ENCODE results near the gene ATP8B4. TPM values are rescaled to one million over a fixed set of nuclear protein-coding genes. Genes with fewer than 3 reads are reported as not detected.

ATP8B4 gene
- total RNA-seq, 2 experiments from 2014 or later = 25.0 to 30.3 TPM

DNA sequence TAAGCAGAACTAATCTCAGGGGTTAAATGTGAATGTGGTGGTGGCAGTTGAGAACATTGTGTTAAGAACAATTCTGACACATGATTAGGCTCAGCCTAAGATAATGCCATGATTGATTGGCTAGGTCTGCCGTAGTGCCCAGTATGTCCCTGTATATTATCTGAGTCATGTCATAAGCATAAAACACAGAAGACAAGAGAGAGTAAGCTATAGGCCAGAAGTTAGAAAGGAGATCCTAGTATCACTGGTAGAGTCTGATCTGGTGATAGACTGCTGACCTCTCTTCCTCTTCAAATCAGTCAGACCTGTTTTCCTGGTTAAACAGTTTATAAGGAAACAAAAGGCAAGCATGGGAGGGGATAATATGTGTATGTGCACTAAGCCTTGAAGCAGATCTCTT, 30.1 kb upstream of the ATP8B4 start:
- H3K27me3 Mint-ChIP-seq = peaks cover 2% of the 10 kb centered on the region
- POLR2A ChIA-PET = no interaction called here
- H3K9me3 Mint-ChIP-seq = no peaks in the 10 kb centered on the region
- peaks cover 2% of the 10 kb centered on the region for H3K36me3 Mint-ChIP-seq
- H3K4me3 Mint-ChIP-seq = no peak overlapping the region
- DNase-seq (no peak), ATAC-seq (ENCODE audit: low read depth) (no peak)
- peaks cover 23% of the 10 kb centered on the region for H3K4me1 Mint-ChIP-seq
- H3K27ac Mint-ChIP-seq = no peak overlapping the region

DNA sequence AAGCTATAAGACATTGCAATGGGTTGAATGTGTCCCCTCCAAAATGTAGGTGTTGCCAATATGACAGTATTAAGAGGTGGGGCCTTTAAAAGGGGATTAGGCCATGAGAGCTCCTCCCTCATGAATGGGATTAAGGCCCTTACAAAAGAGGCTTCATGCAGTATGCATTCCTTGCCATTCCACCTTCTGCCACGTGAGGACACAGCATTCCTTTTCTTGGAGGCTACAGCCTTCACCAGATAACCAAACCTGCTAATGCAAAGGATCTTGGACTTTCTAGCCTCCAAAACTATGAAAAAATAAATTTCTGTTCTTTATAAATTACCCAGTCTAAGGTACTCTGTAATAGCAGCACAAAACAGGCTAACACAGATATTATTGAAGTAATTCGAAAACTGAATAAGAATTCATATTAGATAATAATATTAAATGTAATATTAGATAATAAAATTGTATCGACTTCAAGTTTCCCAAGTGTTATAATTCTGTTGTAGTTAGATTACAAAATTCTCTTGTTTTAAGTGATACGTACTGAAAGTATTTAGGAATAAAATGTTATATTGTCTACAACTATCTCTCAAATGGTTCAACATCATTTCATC, 29.4 kb upstream of the ATP8B4 start:
- H3K36me3 Mint-ChIP-seq = peaks cover 4% of the 10 kb centered on the region
- DNase-seq (no peak), ATAC-seq (ENCODE audit: low read depth) (no peak)
- peaks cover 2% of the 10 kb centered on the region for H3K27me3 Mint-ChIP-seq
- POLR2A ChIA-PET = no interaction called here
- no peaks in the 10 kb centered on the region for H3K9me3 Mint-ChIP-seq
- no peak overlapping the region for H3K27ac Mint-ChIP-seq
- no peak overlapping the region for H3K4me3 Mint-ChIP-seq
- peaks cover 26% of the 10 kb centered on the region for H3K4me1 Mint-ChIP-seq

DNA sequence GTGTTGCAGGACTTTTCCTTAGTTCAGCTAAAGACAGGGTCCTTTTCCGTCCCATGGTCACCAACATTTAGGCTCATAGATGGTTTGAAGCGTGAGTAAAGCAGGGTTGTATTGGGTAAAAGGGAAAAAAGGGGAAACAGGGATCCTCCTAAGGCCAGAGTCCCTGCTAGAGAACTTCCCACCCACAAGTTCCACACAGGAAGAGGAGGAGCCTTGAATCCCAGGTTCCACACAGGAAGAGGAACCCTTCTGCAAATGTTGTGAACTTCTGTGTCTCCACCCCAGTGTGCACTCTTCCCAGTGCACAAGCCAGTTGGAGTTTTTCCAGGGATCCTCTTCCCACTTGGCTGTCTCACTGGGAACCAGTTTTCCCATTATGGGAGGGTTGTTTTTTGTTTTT, 27.6 kb upstream of the ATP8B4 start:
- POLR2A ChIA-PET = no interaction called here
- Mint-ChIP-seq H3K27ac (no peak overlapping the region), H3K36me3 (peaks cover 7% of the 10 kb centered on the region), H3K27me3 (peaks cover 2% of the 10 kb centered on the region), H3K4me3 (no peak overlapping the region), H3K9me3 (no peaks in the 10 kb centered on the region), H3K4me1 (peaks cover 28% of the 10 kb centered on the region)
- DNase-seq = no peak
- ATAC-seq (ENCODE audit: low read depth) = no peak

DNA sequence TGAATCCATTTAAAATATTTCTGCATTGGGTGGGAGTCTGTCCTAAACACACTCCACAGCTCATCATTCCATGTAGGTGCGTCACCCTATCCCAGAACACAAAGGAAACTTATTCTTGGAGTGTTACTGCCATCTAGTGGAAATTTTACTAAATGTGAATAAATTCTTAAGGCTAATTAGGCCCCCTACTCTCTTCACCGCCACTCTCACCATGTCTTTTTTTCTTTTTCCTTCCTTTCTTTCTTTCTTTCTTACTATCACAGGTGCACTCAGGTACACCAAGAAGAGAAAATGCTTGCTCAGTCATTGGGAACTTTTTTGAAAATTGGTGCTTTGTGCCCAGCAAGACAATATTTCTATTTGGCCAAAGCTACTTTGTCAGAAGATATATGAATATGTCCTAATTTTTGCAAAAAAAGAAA, 26.4 kb upstream of the ATP8B4 start:
- no peak overlapping the region for H3K27ac Mint-ChIP-seq
- no peak overlapping the region for H3K4me3 Mint-ChIP-seq
- POLR2A ChIA-PET = interaction anchor here (0.7 kb wide), 1 partner anchor 957 kb away, joined by 5 read pairs; no protein-coding TSS in a partner anchor
- H3K9me3 Mint-ChIP-seq = no peaks in the 10 kb centered on the region
- peaks cover 29% of the 10 kb centered on the region for H3K4me1 Mint-ChIP-seq
- H3K27me3 Mint-ChIP-seq = no peaks in the 10 kb centered on the region
- H3K36me3 Mint-ChIP-seq = peaks cover 10% of the 10 kb centered on the region
- ATAC-seq (ENCODE audit: low read depth) (peak; percentile 42), DNase-seq (no peak)

DNA sequence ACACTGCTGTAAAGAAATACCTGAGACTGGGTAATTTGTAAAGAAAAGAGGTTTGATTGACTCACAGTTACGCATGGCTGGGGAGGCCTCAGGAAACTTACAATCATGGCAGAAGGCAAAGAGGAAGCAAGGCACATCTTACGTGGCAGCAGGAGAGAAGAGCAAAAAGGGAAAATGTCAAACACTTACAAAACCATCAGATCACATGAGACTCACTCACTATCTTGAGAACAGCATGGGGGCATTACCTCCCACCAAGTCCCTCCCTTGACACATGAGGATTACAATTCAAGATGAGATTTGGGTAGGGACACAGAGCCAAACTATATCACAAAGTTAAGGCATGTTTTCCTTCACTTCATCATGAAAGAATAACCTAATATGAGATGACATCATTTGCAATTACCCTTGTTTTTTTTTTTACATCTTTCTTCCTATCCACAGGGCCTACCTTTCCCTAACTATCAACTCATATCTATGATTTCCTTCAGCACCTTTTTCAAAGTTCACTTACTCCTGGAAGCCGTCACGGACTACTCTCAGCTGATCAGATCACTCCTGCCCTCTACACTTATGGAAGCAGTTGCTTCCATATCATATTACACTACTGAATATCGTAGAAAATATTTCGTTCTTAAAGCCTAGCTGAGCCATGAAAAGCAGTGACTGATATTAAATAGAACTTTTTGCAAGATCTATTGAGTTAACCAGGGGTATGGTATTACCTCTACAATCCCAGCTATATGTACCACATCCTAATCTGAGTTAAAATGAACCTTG, 25.5 kb upstream of the ATP8B4 start:
- no peaks in the 10 kb centered on the region for H3K9me3 Mint-ChIP-seq
- H3K27me3 Mint-ChIP-seq = no peaks in the 10 kb centered on the region
- POLR2A ChIA-PET = no interaction called here
- no peak overlapping the region for H3K27ac Mint-ChIP-seq
- H3K4me3 Mint-ChIP-seq = no peak overlapping the region
- DNase-seq = no peak
- ATAC-seq (ENCODE audit: low read depth) = no peak
- peaks cover 24% of the 10 kb centered on the region for H3K4me1 Mint-ChIP-seq
- peaks cover 10% of the 10 kb centered on the region for H3K36me3 Mint-ChIP-seq

DNA sequence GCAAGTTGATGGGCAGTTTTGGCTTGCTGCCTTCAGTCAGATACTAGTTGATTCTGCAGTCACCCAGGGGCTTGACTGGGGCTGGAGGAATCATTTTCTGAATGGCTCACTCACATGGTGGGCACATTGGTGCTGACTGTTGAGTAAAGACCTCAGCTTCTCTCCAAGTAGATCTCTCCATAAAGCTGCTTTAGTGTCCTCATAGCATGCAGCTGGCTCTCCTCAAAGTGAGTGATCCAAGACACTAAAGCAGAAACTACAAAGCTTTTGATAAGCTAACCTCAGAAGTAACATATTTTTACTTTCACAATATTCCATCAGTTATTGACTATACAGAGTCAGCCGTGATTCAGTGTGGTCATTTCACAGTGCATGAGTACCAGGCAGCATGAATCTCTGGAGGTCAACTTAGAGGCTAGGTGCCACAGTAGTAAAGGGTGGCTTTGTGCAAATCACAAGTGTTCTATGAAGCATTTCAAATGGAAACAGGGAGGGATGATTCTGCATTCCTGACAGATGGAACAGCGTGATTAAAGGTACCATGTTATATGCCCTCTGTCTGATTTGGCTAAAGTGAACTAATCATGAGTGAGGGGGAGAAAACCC, 24.3 kb upstream of the ATP8B4 start:
- H3K27me3 Mint-ChIP-seq = no peaks in the 10 kb centered on the region
- no peak overlapping the region for H3K27ac Mint-ChIP-seq
- H3K36me3 Mint-ChIP-seq = peaks cover 11% of the 10 kb centered on the region
- ATAC-seq (ENCODE audit: low read depth) (no peak), DNase-seq (no peak)
- no peak overlapping the region for H3K4me3 Mint-ChIP-seq
- H3K4me1 Mint-ChIP-seq = peaks cover 25% of the 10 kb centered on the region
- POLR2A ChIA-PET = no interaction called here
- no peaks in the 10 kb centered on the region for H3K9me3 Mint-ChIP-seq

DNA sequence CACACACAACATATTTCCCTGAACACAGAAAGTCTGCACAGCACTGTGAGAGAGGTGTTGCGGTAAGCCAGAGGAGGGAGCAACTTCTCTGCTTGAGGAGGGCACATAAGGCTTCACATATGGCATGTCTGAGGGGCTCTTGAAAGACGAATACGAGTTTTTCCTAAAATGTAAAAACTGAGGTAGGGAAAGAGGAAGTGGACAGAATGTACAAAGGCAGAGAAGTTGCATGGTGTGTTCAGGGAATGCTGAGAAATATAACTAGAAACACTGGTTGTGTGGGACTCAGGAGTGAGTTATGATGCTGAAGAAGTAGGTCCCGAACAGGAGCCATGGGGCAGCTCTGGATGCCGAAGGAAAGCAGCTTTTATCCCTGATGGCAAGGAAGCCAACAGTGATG, 22.8 kb upstream of the ATP8B4 start:
- Mint-ChIP-seq H3K4me3 (no peak overlapping the region), H3K36me3 (peaks cover 11% of the 10 kb centered on the region), H3K27me3 (no peaks in the 10 kb centered on the region), H3K27ac (no peak overlapping the region), H3K4me1 (peaks cover 38% of the 10 kb centered on the region), H3K9me3 (no peaks in the 10 kb centered on the region)
- POLR2A ChIA-PET = no interaction called here
- ATAC-seq (ENCODE audit: low read depth) (no peak), DNase-seq (no peak)

DNA sequence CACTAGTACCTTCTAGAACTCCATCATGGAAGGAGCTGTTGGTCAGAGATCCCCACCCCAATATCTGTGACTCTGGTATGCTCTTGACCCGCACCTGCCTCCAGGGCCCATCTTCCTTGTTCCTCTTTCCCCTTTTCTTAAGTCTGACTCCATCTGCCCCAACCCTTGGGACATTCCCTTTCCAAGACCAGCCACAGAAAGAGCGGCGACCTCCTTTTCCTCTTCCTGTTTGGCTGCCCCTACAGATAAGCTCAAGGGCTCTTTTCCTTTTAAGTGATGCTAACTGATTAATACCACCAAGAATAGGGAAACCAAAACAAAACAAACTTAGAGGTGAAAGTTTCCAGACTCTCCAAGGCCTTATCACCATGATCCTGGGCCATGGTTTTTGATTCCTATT, 21.9 kb upstream of the ATP8B4 start:
- no peak for DNase-seq
- no peak for ATAC-seq (ENCODE audit: low read depth)
- Mint-ChIP-seq H3K4me3 (no peak overlapping the region), H3K36me3 (peaks cover 11% of the 10 kb centered on the region), H3K27ac (no peak overlapping the region), H3K4me1 (peaks cover 33% of the 10 kb centered on the region), H3K9me3 (no peaks in the 10 kb centered on the region), H3K27me3 (no peaks in the 10 kb centered on the region)
- POLR2A ChIA-PET = no interaction called here

DNA sequence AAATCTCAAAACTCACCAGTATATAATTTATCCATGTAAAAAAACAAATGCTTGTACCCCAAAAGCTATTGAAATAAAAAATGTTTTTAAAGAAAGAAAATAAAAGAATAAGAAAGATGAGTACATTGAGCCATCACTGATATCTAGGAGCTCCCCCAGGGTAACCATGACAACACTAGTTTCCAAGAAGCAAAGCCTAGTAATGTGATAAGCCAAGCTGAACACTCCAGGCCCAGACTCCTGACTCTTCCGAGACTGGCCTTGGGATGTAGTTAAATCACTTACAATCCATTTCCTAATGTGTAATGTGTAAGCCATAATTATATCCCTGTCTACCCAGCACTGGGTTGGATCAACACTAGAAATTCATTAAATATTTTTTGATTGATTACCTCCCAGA, 21.1 kb upstream of the ATP8B4 start:
- no peak for DNase-seq
- no peak overlapping the region for H3K27ac Mint-ChIP-seq
- ATAC-seq (ENCODE audit: low read depth) = no peak
- H3K4me1 Mint-ChIP-seq = peaks cover 39% of the 10 kb centered on the region
- H3K36me3 Mint-ChIP-seq = peaks cover 11% of the 10 kb centered on the region
- POLR2A ChIA-PET = no interaction called here
- H3K27me3 Mint-ChIP-seq = no peaks in the 10 kb centered on the region
- no peak overlapping the region for H3K4me3 Mint-ChIP-seq
- H3K9me3 Mint-ChIP-seq = no peaks in the 10 kb centered on the region

DNA sequence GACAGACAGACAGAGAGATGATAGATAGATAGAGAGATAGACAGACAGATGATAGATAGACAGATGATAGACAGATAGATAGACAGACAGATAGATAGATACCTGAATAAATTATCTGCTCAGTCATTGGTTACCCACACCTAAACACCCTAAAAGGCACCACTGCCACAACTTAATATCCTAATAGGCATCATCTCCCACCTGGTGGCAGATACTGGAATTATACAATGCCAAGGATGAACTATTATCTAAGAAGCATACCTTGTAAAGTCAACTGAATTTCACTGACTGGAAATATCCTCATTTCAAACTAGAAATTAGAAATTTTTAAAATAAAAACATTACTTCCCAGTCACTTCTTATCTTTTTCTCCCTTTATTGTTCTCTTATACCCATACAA, 19.4 kb upstream of the ATP8B4 start:
- no peak for ATAC-seq (ENCODE audit: low read depth)
- POLR2A ChIA-PET = no interaction called here
- H3K27ac Mint-ChIP-seq = no peak overlapping the region
- peaks cover 7% of the 10 kb centered on the region for H3K36me3 Mint-ChIP-seq
- peaks cover 38% of the 10 kb centered on the region for H3K4me1 Mint-ChIP-seq
- no peak for DNase-seq
- H3K4me3 Mint-ChIP-seq = no peak overlapping the region
- no peaks in the 10 kb centered on the region for H3K9me3 Mint-ChIP-seq
- H3K27me3 Mint-ChIP-seq = no peaks in the 10 kb centered on the region

DNA sequence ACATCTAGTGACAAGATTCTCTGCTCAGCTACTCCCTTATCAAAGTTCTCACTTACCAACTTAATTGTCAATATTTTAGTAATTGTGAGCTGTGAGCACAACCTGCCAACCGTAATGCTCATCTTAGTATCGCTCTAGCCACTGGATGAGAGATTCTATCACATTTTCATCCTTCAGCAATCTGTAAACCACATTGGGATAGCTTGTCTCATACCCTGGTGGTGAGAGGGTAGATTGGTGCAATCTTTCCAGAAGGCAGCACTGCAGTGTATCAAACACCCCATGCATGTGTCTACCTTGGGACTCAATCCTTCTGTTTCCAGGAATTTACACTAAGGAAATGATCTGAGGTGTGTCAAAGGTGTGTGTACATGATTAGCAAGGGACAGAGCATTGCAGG, 18.9 kb upstream of the ATP8B4 start:
- Mint-ChIP-seq H3K36me3 (peaks cover 7% of the 10 kb centered on the region), H3K27ac (no peak overlapping the region), H3K27me3 (no peaks in the 10 kb centered on the region), H3K4me3 (no peak overlapping the region), H3K9me3 (no peaks in the 10 kb centered on the region), H3K4me1 (peaks cover 38% of the 10 kb centered on the region)
- no peak for ATAC-seq (ENCODE audit: low read depth)
- POLR2A ChIA-PET = interaction anchor here (1.4 kb wide), 1 partner anchor 18 kb away, joined by 9 read pairs; the partner anchor contains the start of gene ATP8B4
- no peak for DNase-seq

DNA sequence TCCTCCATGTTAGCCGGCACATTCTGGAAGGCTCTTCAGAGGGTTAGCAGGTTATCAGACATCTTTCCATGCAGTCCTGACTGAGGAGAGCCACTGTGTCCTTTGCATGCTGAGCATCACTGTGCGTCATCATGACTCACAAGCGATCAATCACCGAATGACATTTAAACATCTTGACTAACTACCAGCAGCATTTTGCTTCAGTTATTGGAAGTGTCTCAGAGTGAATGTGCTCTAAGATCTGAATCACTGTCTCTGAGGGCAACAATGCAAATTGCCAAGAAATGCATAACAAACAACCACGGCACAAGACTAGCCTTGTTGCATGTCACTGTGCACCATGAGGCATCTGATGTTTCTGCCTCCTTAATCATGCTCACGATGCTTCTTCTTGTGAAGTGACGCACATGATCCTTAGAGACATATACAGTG, 18.3 kb upstream of the ATP8B4 start:
- no peak overlapping the region for H3K4me3 Mint-ChIP-seq
- peaks cover 10% of the 10 kb centered on the region for H3K36me3 Mint-ChIP-seq
- H3K27ac Mint-ChIP-seq = no peak overlapping the region
- DNase-seq (no peak), ATAC-seq (ENCODE audit: low read depth) (no peak)
- H3K4me1 Mint-ChIP-seq = peaks cover 38% of the 10 kb centered on the region
- POLR2A ChIA-PET = interaction anchor here (1.4 kb wide), 1 partner anchor 18 kb away, joined by 9 read pairs; the partner anchor contains the start of gene ATP8B4
- H3K9me3 Mint-ChIP-seq = peaks cover 4% of the 10 kb centered on the region
- H3K27me3 Mint-ChIP-seq = no peaks in the 10 kb centered on the region

DNA sequence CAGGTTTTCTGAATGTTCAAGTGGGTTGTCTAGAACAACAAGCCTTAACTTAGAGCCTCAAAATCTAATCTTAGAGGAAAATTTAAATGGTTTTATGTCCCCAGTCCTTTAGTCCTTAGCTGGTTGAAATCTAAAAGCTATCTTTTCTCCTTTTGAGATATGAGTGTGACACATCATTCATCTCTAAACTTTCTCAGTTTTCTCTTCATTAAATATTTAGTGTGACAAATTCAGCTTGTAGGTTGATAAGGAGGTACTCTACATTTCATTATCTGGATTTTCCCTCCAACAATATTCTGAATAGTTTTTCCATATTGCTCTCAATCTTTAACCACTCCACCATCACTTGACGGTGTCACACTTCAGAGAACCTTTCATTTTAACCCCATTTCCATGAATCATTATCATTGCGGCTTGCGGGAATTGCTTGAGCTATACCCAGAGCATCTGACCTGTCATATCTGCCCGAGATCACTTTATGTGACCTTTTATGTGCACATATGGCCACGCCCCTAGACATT, 16.1 kb upstream of the ATP8B4 start:
- POLR2A ChIA-PET = interaction anchor here (0.8 to 3.0 kb wide), 5 partner anchors 12 to 181 kb away, joined by 3 to 27 read pairs (median 3); partner anchors contain the start of gene ATP8B4
- H3K36me3 Mint-ChIP-seq = peaks cover 7% of the 10 kb centered on the region
- H3K4me3 Mint-ChIP-seq = peak overlapping the region; percentile 54
- DNase-seq (no peak), ATAC-seq (ENCODE audit: low read depth) (peak; percentile 80)
- H3K27me3 Mint-ChIP-seq = no peaks in the 10 kb centered on the region
- H3K9me3 Mint-ChIP-seq = peaks cover 5% of the 10 kb centered on the region
- H3K4me1 Mint-ChIP-seq = peaks cover 33% of the 10 kb centered on the region
- peak overlapping the region; percentile 62 for H3K27ac Mint-ChIP-seq

Measured in activated naive CD8-positive, alpha-beta T cell treated with anti-CD3 and anti-CD28 coated beads, Interleukin-2, amount 10 ng/mL, durations not matched to agents 7 days and 5 days (primary cell).